ENCODE measurements around the gene OR6A2. TPM values are rescaled to one million over a fixed set of nuclear protein-coding genes. Genes with fewer than 3 reads are reported as not detected.
A peak's percentile ranks its signal among the peaks of the same experiment; 100 is the strongest.

Gene OR6A2
- total RNA-seq, 1 donor from 2014 or later, result 0.18 TPM

GRCh38 chr11:6757373-6757967, 42.0 kb downstream of the OR6A2 start:
- ChIA-PET POLR2A (interaction anchor here (1.0 kb wide), 3 partner anchors 12 to 20 kb away, joined by 3 to 4 read pairs (median 4); no protein-coding TSS in a partner anchor), CTCF (interaction anchor here (0.6 to 8.2 kb wide), 21 partner anchors 9 to 379 kb away, joined by 3 to 391 read pairs (median 4); no protein-coding TSS in a partner anchor)
- TF ChIP-seq CTCF (IDR thresholded peaks at IDR 0.05), result peak; percentile 41
- no peak overlapping the region for H3K4me3 Mint-ChIP-seq
- DNase-seq (no peak), ATAC-seq (ENCODE audit: low read depth) (peak; percentile 78)
- intact Hi-C loops (cut with micrococcal nuclease), result loop anchor here (1.0 to 5.0 kb wide), 7 partner anchors 11 to 935 kb away; partner anchors contain the start of genes ILK and RRP8
- H3K4me1 Mint-ChIP-seq, result no peaks in the 10 kb centered on the region
- peaks cover 3% of the 10 kb centered on the region for H3K27me3 Mint-ChIP-seq
- no peaks in the 10 kb centered on the region for H3K9me3 Mint-ChIP-seq
- H3K36me3 Mint-ChIP-seq (ENCODE audit: low read depth), result no peaks in the 10 kb centered on the region
- H3K27ac Mint-ChIP-seq, result no peak overlapping the region

GRCh38 chr11:6755953-6756347, 43.5 kb downstream of the OR6A2 start:
- POLR2A ChIA-PET, result interaction anchor here (2.5 kb wide), 1 partner anchor 10 kb away, joined by 20 read pairs; no protein-coding TSS in a partner anchor
- no peaks in the 10 kb centered on the region for H3K9me3 Mint-ChIP-seq
- peaks cover 1% of the 10 kb centered on the region for H3K27me3 Mint-ChIP-seq
- H3K4me1 Mint-ChIP-seq, result no peaks in the 10 kb centered on the region
- CTCF ChIA-PET, result interaction anchor here (0.6 to 8.2 kb wide), 21 partner anchors 13 to 1231 kb away, joined by 3 to 391 read pairs (median 5); partner anchors contain the start of genes EIF3F and OR2AG2
- H3K36me3 Mint-ChIP-seq (ENCODE audit: low read depth), result no peaks in the 10 kb centered on the region
- no peak overlapping the region for H3K4me3 Mint-ChIP-seq
- DNase-seq (no peak), ATAC-seq (ENCODE audit: low read depth) (no peak)
- no peak overlapping the region for H3K27ac Mint-ChIP-seq
- intact Hi-C loops (cut with micrococcal nuclease), result loop anchor here (5.0 kb wide), 2 partner anchors 154 to 936 kb away; partner anchors contain the start of genes ILK and RRP8
- TF ChIP-seq CTCF (IDR thresholded peaks at IDR 0.05), result no peak

GRCh38 chr11:6755303-6755952, 44.1 kb downstream of the OR6A2 start:
- peak; percentile 65 for TF ChIP-seq CTCF (IDR thresholded peaks at IDR 0.05)
- POLR2A ChIA-PET, result interaction anchor here (2.5 kb wide), 1 partner anchor 9 kb away, joined by 20 read pairs; no protein-coding TSS in a partner anchor
- H3K4me1 Mint-ChIP-seq, result no peaks in the 10 kb centered on the region
- H3K27ac Mint-ChIP-seq, result no peak overlapping the region
- no peak for DNase-seq
- H3K27me3 Mint-ChIP-seq, result peaks cover under 1% of the 10 kb centered on the region
- CTCF ChIA-PET, result interaction anchor here (0.6 to 8.2 kb wide), 19 partner anchors 15 to 1232 kb away, joined by 3 to 391 read pairs (median 6); partner anchors contain the start of genes EIF3F and OR2AG2
- no peaks in the 10 kb centered on the region for H3K36me3 Mint-ChIP-seq (ENCODE audit: low read depth)
- ATAC-seq (ENCODE audit: low read depth), result peak; percentile 37
- intact Hi-C loops (cut with micrococcal nuclease), result loop anchor here (5.0 kb wide), 2 partner anchors 153 to 937 kb away; partner anchors contain the start of genes ILK and RRP8
- H3K4me3 Mint-ChIP-seq, result no peak overlapping the region
- H3K9me3 Mint-ChIP-seq, result no peaks in the 10 kb centered on the region

- Mint-ChIP-seq H3K27ac (no peak overlapping the region), H3K27me3 (no peaks in the 10 kb centered on the region), H3K9me3 (no peaks in the 10 kb centered on the region), H3K36me3 (ENCODE audit: low read depth) (peaks cover 8% of the 10 kb centered on the region), H3K4me1 (peaks cover 2% of the 10 kb centered on the region), H3K4me3 (no peak overlapping the region)
- intact Hi-C loops (cut with micrococcal nuclease), result loop anchor here (2.0 to 10.0 kb wide), 5 partner anchors 178 to 768 kb away; partner anchors contain the start of genes ARFIP2, CNGA4, FHIP1B and OR2D3
- CTCF ChIA-PET, result interaction anchor here (0.8 to 15.0 kb wide), 6 partner anchors 10 to 221 kb away, joined by 3 to 391 read pairs (median 4); partner anchors contain the start of gene MRPL17
- DNase-seq, result no peak
- no peak for ATAC-seq (ENCODE audit: low read depth)
- no peak for TF ChIP-seq CTCF (IDR thresholded peaks at IDR 0.05)
- POLR2A ChIA-PET, result interaction anchor here (0.5 to 3.0 kb wide), 8 partner anchors 8 to 204 kb away, joined by 3 to 26 read pairs (median 8); partner anchors contain the start of genes MRPL17, OR2AG2 and TAF10
Observed at GRCh38 chr11:6747097-6747668, 52.3 kb downstream of the OR6A2 start.
